T-helper 2 cell treated with Interferon-gamma antibody and Interleukin-4, amounts not matched to agents 5 μg/mL and 100 μg/mL, for 36 hours (primary cell): ENCODE measurements around the gene PHC1.

Experiments used
- DNase-seq: peaks from one replicate; pipeline ENCODE4 v3.0.0; 2021; ENCODE audit warnings: low spot score
- H3K27ac Mint-ChIP-seq: one replicate; pipeline ENCODE4 v1.8.0; 2021; ENCODE audit warnings: mild to moderate bottlenecking, mixed read lengths
- H3K27me3 Mint-ChIP-seq: one replicate; pipeline ENCODE4 v1.8.0; 2021; ENCODE audit warnings: low read depth, mixed read lengths
- H3K36me3 Mint-ChIP-seq: one replicate; pipeline ENCODE4 v1.8.0; 2021; ENCODE audit warnings: low read depth, mixed read lengths
- H3K4me1 Mint-ChIP-seq: one replicate; pipeline ENCODE4 v1.8.0; 2021; ENCODE audit warnings: low read depth, mixed read lengths
- H3K4me3 Mint-ChIP-seq: one replicate; pipeline ENCODE4 v1.8.0; 2022; ENCODE audit warnings: mild to moderate bottlenecking, moderate library complexity, mixed read lengths
- H3K9me3 Mint-ChIP-seq: one replicate; pipeline ENCODE4 v1.8.0; 2021; ENCODE audit warnings: mixed read lengths

PHC1 gene

GRCh38 chr12:8949342-8950220, 35.3 kb downstream of the PHC1 start, which contains the start of gene M6PR:
Gene M6PR, minus strand, starts transcription at chr12:8949645. Its CDS starts 3,241 bp downstream, at chr12:8946404.
- peaks cover 54% of the 10 kb centered on the region for H3K36me3 Mint-ChIP-seq
- H3K9me3 Mint-ChIP-seq = peaks cover 13% of the 10 kb centered on the region
- H3K27me3 Mint-ChIP-seq = no peaks in the 10 kb centered on the region
- H3K4me3 Mint-ChIP-seq = peak within 1 kb of the TSS; percentile 99
- peak within 1 kb of the TSS; percentile 89 for H3K27ac Mint-ChIP-seq
- DNase-seq = peak; percentile 92
- H3K4me1 Mint-ChIP-seq = peaks cover 57% of the 10 kb centered on the region

GRCh38 chr12:8950221-8950527, 35.9 kb downstream of the PHC1 start:
- peaks cover 51% of the 10 kb centered on the region for H3K36me3 Mint-ChIP-seq
- no peaks in the 10 kb centered on the region for H3K27me3 Mint-ChIP-seq
- DNase-seq = no peak
- peak overlapping the region; percentile 89 for H3K27ac Mint-ChIP-seq
- H3K4me3 Mint-ChIP-seq = peak overlapping the region; percentile 99
- peaks cover 57% of the 10 kb centered on the region for H3K4me1 Mint-ChIP-seq
- H3K9me3 Mint-ChIP-seq = peaks cover 13% of the 10 kb centered on the region

- peaks cover 45% of the 10 kb centered on the region for H3K36me3 Mint-ChIP-seq
- H3K4me3 Mint-ChIP-seq = peak overlapping the region; percentile 99
- no peaks in the 10 kb centered on the region for H3K27me3 Mint-ChIP-seq
- H3K4me1 Mint-ChIP-seq = peaks cover 57% of the 10 kb centered on the region
- peak overlapping the region; percentile 89 for H3K27ac Mint-ChIP-seq
- no peak for DNase-seq
- peaks cover 13% of the 10 kb centered on the region for H3K9me3 Mint-ChIP-seq
These were observed 36.6 kb downstream of the PHC1 start for GRCh38 chr12:8950702-8951478.

GRCh38 chr12:8951744-8952143, 37.4 kb downstream of the PHC1 start:
- Mint-ChIP-seq H3K27me3 (no peaks in the 10 kb centered on the region), H3K36me3 (peaks cover 41% of the 10 kb centered on the region), H3K9me3 (peaks cover 13% of the 10 kb centered on the region), H3K4me1 (peaks cover 49% of the 10 kb centered on the region), H3K4me3 (peak overlapping the region; percentile 99), H3K27ac (peak overlapping the region; percentile 79)
- DNase-seq = peak; percentile 20

DNA sequence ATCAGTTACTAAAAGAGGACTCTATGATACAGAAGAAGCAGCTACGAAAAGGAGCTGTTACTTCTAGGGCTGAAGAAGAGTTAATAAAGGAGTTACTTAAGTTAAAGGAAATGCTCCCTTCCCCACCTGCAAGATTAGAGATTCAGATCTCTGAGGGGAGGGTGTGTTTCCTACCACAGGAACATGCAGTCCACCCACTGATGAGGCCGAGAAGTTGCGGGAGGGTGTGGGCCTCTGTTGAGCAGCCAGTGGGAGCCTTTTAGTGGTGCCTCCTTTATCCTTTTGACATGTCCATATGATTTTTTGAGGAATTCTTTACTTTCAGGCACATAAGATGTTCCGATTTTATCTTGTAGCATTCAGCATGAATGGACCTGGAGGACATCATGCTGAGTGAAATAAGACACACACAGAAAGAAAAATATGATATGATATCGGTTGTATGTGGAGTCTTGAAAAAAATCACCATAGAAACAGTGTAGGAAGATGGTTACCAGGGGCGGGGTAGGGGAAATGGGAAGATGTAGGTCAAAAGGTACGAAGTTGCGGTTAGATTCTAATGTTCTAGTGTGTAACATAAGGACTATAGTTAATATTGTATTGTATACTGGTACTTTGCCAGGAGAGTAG, 39.6 kb downstream of the PHC1 start:
- DNase-seq = peak; percentile 29
- Mint-ChIP-seq H3K27ac (peak overlapping the region; percentile 85), H3K4me1 (peaks cover 35% of the 10 kb centered on the region), H3K9me3 (peaks cover 20% of the 10 kb centered on the region), H3K36me3 (peaks cover 48% of the 10 kb centered on the region), H3K27me3 (no peaks in the 10 kb centered on the region), H3K4me3 (peak overlapping the region; percentile 60)

GRCh38 chr12:8956073-8956472, 41.8 kb downstream of the PHC1 start:
- H3K9me3 Mint-ChIP-seq = peaks cover 21% of the 10 kb centered on the region
- peaks cover 51% of the 10 kb centered on the region for H3K36me3 Mint-ChIP-seq
- H3K4me1 Mint-ChIP-seq = peaks cover 33% of the 10 kb centered on the region
- no peak for DNase-seq
- no peak overlapping the region for H3K27ac Mint-ChIP-seq
- H3K27me3 Mint-ChIP-seq = no peaks in the 10 kb centered on the region
- H3K4me3 Mint-ChIP-seq = no peak overlapping the region

DNA sequence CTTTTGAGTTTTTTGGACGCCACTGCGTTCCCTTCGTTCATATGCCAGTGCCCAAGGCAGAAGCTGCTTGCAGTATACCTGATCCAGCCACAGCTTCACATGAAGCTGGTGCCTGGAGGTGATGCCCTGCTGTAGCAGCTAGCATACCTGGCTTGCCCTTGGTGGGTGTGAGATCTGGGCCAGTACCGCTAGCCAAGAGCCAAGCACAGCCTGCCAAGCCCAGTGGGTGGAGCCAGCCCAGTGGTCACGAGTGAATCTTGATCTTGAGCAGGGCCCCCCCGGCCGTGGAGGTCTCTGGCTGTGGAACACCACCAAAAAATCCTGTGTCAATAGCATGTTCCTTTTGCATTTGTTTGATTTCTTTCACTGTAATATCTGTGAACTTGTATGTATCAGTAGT, 42.5 kb downstream of the PHC1 start:
- Mint-ChIP-seq H3K4me1 (peaks cover 27% of the 10 kb centered on the region), H3K27me3 (no peaks in the 10 kb centered on the region), H3K27ac (peak overlapping the region; percentile 19), H3K9me3 (peaks cover 21% of the 10 kb centered on the region), H3K4me3 (no peak overlapping the region), H3K36me3 (peaks cover 47% of the 10 kb centered on the region)
- DNase-seq = no peak

DNA sequence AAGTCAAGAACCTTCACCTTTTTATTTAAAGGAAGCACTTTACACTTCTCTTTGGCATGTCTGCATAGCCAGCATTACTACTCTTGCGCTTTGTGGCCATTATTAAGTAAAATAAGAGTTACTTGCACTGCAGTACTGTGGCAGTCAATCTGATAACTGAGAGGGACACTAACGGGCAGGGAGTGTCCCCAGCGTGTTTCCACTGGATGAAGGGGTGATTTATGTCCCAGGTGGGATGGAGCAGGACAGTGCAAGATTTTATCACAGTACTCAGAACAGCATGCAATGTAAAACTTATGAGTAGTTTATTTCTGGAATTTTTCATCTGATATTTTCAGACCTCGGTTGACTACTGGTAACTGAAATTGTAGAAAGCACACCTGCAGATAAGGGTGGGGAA, 43.3 kb downstream of the PHC1 start:
- no peak overlapping the region for H3K27ac Mint-ChIP-seq
- no peaks in the 10 kb centered on the region for H3K27me3 Mint-ChIP-seq
- H3K36me3 Mint-ChIP-seq = peaks cover 50% of the 10 kb centered on the region
- no peak overlapping the region for H3K4me3 Mint-ChIP-seq
- H3K9me3 Mint-ChIP-seq = peaks cover 25% of the 10 kb centered on the region
- no peak for DNase-seq
- H3K4me1 Mint-ChIP-seq = peaks cover 23% of the 10 kb centered on the region

DNA sequence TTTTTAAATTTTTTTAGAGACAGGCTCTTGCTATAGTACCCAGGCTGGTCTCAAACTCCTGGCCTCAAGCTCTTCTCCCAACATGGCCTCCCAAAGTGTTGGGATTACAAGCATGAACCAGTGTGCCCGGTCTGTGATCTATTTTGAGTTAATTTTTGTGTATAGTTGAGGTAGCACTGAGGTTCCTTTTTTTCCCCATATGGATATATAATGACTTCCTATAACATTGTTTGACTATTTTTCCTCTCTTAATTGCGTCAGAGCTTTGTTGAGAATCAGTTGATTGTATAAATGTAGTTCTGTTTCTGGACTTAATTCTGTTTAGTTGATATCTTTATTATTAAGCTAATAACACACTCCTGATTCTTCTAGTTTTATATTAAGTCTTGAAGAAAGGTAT, 43.8 kb downstream of the PHC1 start:
- Mint-ChIP-seq H3K9me3 (peaks cover 20% of the 10 kb centered on the region), H3K27ac (no peak overlapping the region), H3K27me3 (no peaks in the 10 kb centered on the region), H3K4me1 (peaks cover 18% of the 10 kb centered on the region), H3K36me3 (peaks cover 46% of the 10 kb centered on the region), H3K4me3 (no peak overlapping the region)
- DNase-seq = no peak

GRCh38 chr12:8960176-8960575, 45.9 kb downstream of the PHC1 start:
- peaks cover 36% of the 10 kb centered on the region for H3K36me3 Mint-ChIP-seq
- H3K27ac Mint-ChIP-seq = no peak overlapping the region
- H3K4me1 Mint-ChIP-seq = peaks cover 3% of the 10 kb centered on the region
- H3K27me3 Mint-ChIP-seq = peaks cover 7% of the 10 kb centered on the region
- no peak for DNase-seq
- peaks cover 26% of the 10 kb centered on the region for H3K9me3 Mint-ChIP-seq
- no peak overlapping the region for H3K4me3 Mint-ChIP-seq

DNA sequence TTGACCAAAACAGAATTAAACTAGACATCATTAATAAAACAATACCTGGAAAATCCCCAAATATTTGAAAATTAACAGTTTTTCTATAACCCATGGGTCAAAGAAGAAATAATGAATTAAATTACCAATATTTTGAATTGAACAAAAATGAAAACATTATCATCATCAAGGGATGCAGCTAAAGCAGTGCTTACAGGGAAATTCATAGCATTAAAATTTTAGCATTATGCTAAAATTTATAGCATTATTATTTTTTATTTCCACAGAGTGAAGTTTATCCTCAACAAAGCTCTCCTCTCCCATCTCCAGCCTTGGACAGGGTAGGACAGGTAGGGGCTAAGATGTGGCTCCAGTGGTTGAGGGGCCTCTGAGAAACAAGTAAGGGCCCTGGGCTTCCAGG, 54.5 kb downstream of the PHC1 start:
- Mint-ChIP-seq H3K9me3 (peaks cover 39% of the 10 kb centered on the region), H3K4me3 (no peak overlapping the region), H3K4me1 (no peaks in the 10 kb centered on the region), H3K27ac (no peak overlapping the region), H3K27me3 (peaks cover 6% of the 10 kb centered on the region), H3K36me3 (peaks cover 11% of the 10 kb centered on the region)
- DNase-seq = no peak

DNA sequence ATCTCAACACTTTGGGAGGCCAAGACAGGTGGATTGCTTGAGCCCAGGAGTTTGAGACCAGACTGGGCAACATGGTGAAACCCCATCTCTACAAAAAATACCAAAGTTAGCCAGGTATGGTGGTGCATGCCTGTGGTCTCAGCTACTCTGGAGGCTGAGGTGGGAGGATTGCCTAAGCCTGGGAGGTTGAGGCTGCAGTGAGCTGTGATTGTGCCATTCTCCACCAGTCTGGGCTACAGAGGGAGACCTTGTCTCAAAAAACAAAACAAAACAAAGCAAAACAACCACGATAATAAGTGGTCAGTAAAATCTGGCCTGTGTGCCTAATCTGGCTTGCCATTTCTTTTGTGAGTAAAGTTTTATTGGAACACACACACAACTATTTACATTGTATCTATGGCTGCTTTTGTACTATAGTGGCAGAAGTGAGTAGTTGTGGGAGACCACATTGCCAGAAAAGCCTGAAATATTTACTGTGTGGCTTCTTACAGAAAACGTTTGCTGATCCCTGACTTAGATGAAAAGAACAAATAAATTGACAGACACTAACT, 55.6 kb downstream of the PHC1 start:
- H3K9me3 Mint-ChIP-seq = peaks cover 35% of the 10 kb centered on the region
- no peak overlapping the region for H3K4me3 Mint-ChIP-seq
- H3K36me3 Mint-ChIP-seq = peaks cover 11% of the 10 kb centered on the region
- no peaks in the 10 kb centered on the region for H3K4me1 Mint-ChIP-seq
- H3K27me3 Mint-ChIP-seq = no peaks in the 10 kb centered on the region
- DNase-seq = no peak
- no peak overlapping the region for H3K27ac Mint-ChIP-seq

GRCh38 chr12:8970432-8970831, 56.1 kb downstream of the PHC1 start:
- H3K36me3 Mint-ChIP-seq = peaks cover 11% of the 10 kb centered on the region
- peaks cover 35% of the 10 kb centered on the region for H3K9me3 Mint-ChIP-seq
- H3K27ac Mint-ChIP-seq = no peak overlapping the region
- no peak overlapping the region for H3K4me3 Mint-ChIP-seq
- DNase-seq = no peak
- no peaks in the 10 kb centered on the region for H3K4me1 Mint-ChIP-seq
- no peaks in the 10 kb centered on the region for H3K27me3 Mint-ChIP-seq

- no peaks in the 10 kb centered on the region for H3K4me1 Mint-ChIP-seq
- peaks cover 2% of the 10 kb centered on the region for H3K27me3 Mint-ChIP-seq
- peaks cover 14% of the 10 kb centered on the region for H3K9me3 Mint-ChIP-seq
- no peak for DNase-seq
- peaks cover 10% of the 10 kb centered on the region for H3K36me3 Mint-ChIP-seq
- H3K27ac Mint-ChIP-seq = no peak overlapping the region
- no peak overlapping the region for H3K4me3 Mint-ChIP-seq
These were observed 65.8 kb downstream of the PHC1 start for GRCh38 chr12:8980137-8980536.
